Activated CD4-positive, alpha-beta T cell treated with anti-CD3 and anti-CD28 coated beads for 1 hour (primary cell): Measurements from ENCODE around the gene MLYCD.
"Not testable (repeated sequence)": the region's sequence is repeated elsewhere in the genome, so short reads cannot be mapped to it uniquely, and the experiment has no call there.

ENCODE experiments used
- DNase-seq: peaks from one replicate; pipeline ENCODE4 v3.0.0-alpha.2; 2020

Gene MLYCD

GRCh38 chr16:83942074-83942473, 43.2 kb downstream of the MLYCD start:
- no peak for DNase-seq

- DNase-seq = no peak
Observed at GRCh38 chr16:83942815-83943515, 44.0 kb downstream of the MLYCD start.

GRCh38 chr16:83943516-83944050, 44.7 kb downstream of the MLYCD start:
- no peak for DNase-seq

- DNase-seq = no peak
Observed at GRCh38 chr16:83945587-83945986, 46.7 kb downstream of the MLYCD start.

GRCh38 chr16:83946154-83946780, 47.4 kb downstream of the MLYCD start:
- no peak for DNase-seq

- DNase-seq = no peak
Observed at GRCh38 chr16:83946781-83947566, 48.1 kb downstream of the MLYCD start.

GRCh38 chr16:83947642-83948234, 48.8 kb downstream of the MLYCD start:
- no peak for DNase-seq

- DNase-seq = no peak
Observed at GRCh38 chr16:83948914-83949723, 50.2 kb downstream of the MLYCD start.

- no peak for DNase-seq
Observed at GRCh38 chr16:83949724-83950001, 50.7 kb downstream of the MLYCD start.

GRCh38 chr16:83950862-83951399, 52.0 kb downstream of the MLYCD start:
- DNase-seq = not testable (repeated sequence)

GRCh38 chr16:83951544-83951943, 52.6 kb downstream of the MLYCD start:
- no peak for DNase-seq

GRCh38 chr16:83952587-83952939, 53.6 kb downstream of the MLYCD start:
- no peak for DNase-seq

- DNase-seq = peak; percentile 47
Observed at GRCh38 chr16:83952940-83953795, 54.3 kb downstream of the MLYCD start, which contains the start of gene OSGIN1. OSGIN1 (plus strand) TSS chr16:83953240; CDS start chr16:83957672, 4,432 bp downstream.

GRCh38 chr16:83953796-83954576, 55.1 kb downstream of the MLYCD start:
- DNase-seq = no peak

- no peak for DNase-seq
Observed at GRCh38 chr16:83954577-83955016, 55.7 kb downstream of the MLYCD start.

- no peak for DNase-seq
Observed at GRCh38 chr16:83955218-83956130, 56.6 kb downstream of the MLYCD start.

- peak; percentile 56 for DNase-seq
Observed at GRCh38 chr16:83956336-83957289, 57.7 kb downstream of the MLYCD start.

GRCh38 chr16:83957296-83957855, 58.5 kb downstream of the MLYCD start:
- DNase-seq = no peak
